H1 (cell line): ENCODE results near the gene SLC44A1. TPM values are rescaled to one million over a fixed set of nuclear protein-coding genes. Genes with fewer than 3 reads are reported as not detected.

Source experiments
- CTCF ChIA-PET: fragments of 300-600 bp; sonication (Branson Sonifier 250); formaldehyde crosslinking; loops from one replicate; lab custom pipeline; 2021; ENCODE audit not compliant: partially characterized antibody; lab: Charles Lee
- POLR2A ChIA-PET: fragments of 300-600 bp; sonication (Branson Sonifier 250); formaldehyde crosslinking; loops from one replicate; lab custom pipeline; 2021; ENCODE audit warnings: inconsistent platforms; ENCODE audit not compliant: partially characterized antibody; lab: Charles Lee
- DNase-seq, 2 experiments: peaks; one replicate each; pipeline versions ENCODE4 v3.0.0 to v3.0.0-alpha.2; 2010 to 2022; ENCODE audit warnings: low spot score in 2 of 2, low read depth in 1 of 2, mixed read lengths in 1 of 2
- FAIRE-seq: peaks from 2 replicates; lab custom pipeline; 2011; peaks lifted over from hg19 to GRCh38; lab: Jason Lieb, UNC
- H2AFZ ChIP-seq: 2 replicates; pipeline ENCODE4 v1.8.1; 2012; ENCODE audit warnings: low read length, inconsistent platforms
- H2AK5ac ChIP-seq: 2 replicates; pipeline ENCODE4 v1.6.1; 2013; ENCODE audit warnings: low read depth, low read length
- H2BK120ac ChIP-seq: replicated peaks from 2 replicates; pipeline ENCODE3; 2013; ENCODE audit warnings: low read depth, low read length, inconsistent platforms
- H2BK12ac ChIP-seq: 2 replicates; pipeline ENCODE4 v1.6.1; 2013; ENCODE audit warnings: low read depth, low read length
- H2BK15ac ChIP-seq: 2 replicates; pipeline ENCODE4 v1.6.1; 2013; ENCODE audit warnings: low read length
- H2BK20ac ChIP-seq: 2 replicates; pipeline ENCODE4 v1.6.1; 2013; ENCODE audit warnings: low read length
- H2BK5ac ChIP-seq: 2 replicates; pipeline ENCODE4 v1.6.1; 2013; ENCODE audit warnings: low read depth, low read length
- H3K14ac ChIP-seq: 2 replicates; pipeline ENCODE4 v1.6.1; 2013; ENCODE audit warnings: inconsistent platforms; ENCODE audit not compliant: insufficient read length
- H3K18ac ChIP-seq: 2 replicates; pipeline ENCODE4 v1.6.1; 2013; ENCODE audit warnings: low read length; ENCODE audit errors: extremely low read depth
- H3K23ac ChIP-seq: 2 replicates; pipeline ENCODE4 v1.6.1; 2013; ENCODE audit warnings: inconsistent platforms; ENCODE audit not compliant: insufficient read length
- H3K23me2 ChIP-seq: 2 replicates; pipeline ENCODE4 v1.6.1; 2013; ENCODE audit warnings: low read depth, low read length
- H3K27ac ChIP-seq: 2 replicates; pipeline ENCODE4 v1.6.1; 2011; ENCODE audit warnings: low read depth, low read length, inconsistent platforms
- H3K27me3 ChIP-seq, 4 experiments: replicated peaks in 1 of 4; 1 replicate in 1 of 4; 2 replicates in 3 of 4; pipeline versions ENCODE4 v1.6.1 to v1.8.1; 2011 to 2013; ENCODE audit warnings: low read length in 3 of 4, mild to moderate bottlenecking in 3 of 4, inconsistent platforms in 2 of 4, mixed read lengths in 2 of 4, moderate library complexity in 1 of 4; ENCODE audit not compliant: control insufficient read depth in 3 of 4, insufficient read depth in 3 of 4; ENCODE audit errors: extremely low read depth in 1 of 4
- H3K36me3 ChIP-seq, 4 experiments: 2 replicates each; pipeline versions ENCODE4 v1.6.1 to v1.8.1; 2011 to 2013; ENCODE audit warnings: mild to moderate bottlenecking in 4 of 4, low read length in 3 of 4, moderate library complexity in 2 of 4, control low read depth in 1 of 4, inconsistent platforms in 1 of 4; ENCODE audit not compliant: insufficient read depth in 4 of 4, control insufficient read depth in 2 of 4
- H3K4ac ChIP-seq: replicated peaks from 2 replicates; pipeline ENCODE3; 2013; ENCODE audit warnings: low read length, low read depth, mixed read lengths, inconsistent platforms; ENCODE audit not compliant: insufficient read length
- H3K4me1 ChIP-seq, 4 experiments: replicated peaks in 1 of 4; 1 replicate in 1 of 4; 2 replicates in 3 of 4; pipeline versions ENCODE4 v1.6.1 to v1.8.1; 2011 to 2013; ENCODE audit warnings: low read length in 3 of 4, inconsistent platforms in 2 of 4, mixed read lengths in 1 of 4; ENCODE audit not compliant: insufficient read depth in 4 of 4, control insufficient read depth in 3 of 4
- H3K4me2 ChIP-seq, 2 experiments: 2 replicates each; pipeline versions ENCODE4 v1.6.1 to v1.8.1; 2011 to 2013; ENCODE audit warnings: low read depth in 2 of 2, low read length in 2 of 2, control low read depth in 1 of 2, inconsistent platforms in 1 of 2, mild to moderate bottlenecking in 1 of 2; ENCODE audit not compliant: insufficient read depth in 1 of 2
- H3K4me3 ChIP-seq, 4 experiments: fragments of 200-600, 300-600 bp in 1 of 4; sonication (generic), shearing (Covaris generic), sonication (Bioruptor Twin) in 1 of 4; 2 replicates each; pipeline versions ENCODE4 v1.5.1 to v1.8.1; 2011 to 2016; ENCODE audit warnings: low read length in 4 of 4, low read depth in 3 of 4, control low read depth in 2 of 4, inconsistent platforms in 2 of 4, mild to moderate bottlenecking in 2 of 4, mixed read lengths in 1 of 4, moderate library complexity in 1 of 4; ENCODE audit not compliant: insufficient read depth in 2 of 4; ENCODE audit errors: extremely low read depth in 1 of 4
- H3K56ac ChIP-seq: replicated peaks from 2 replicates; pipeline ENCODE3; 2013; ENCODE audit warnings: low read depth, mild to moderate bottlenecking, mixed read lengths, low read length, inconsistent platforms; ENCODE audit not compliant: insufficient read length
- H3K79me1 ChIP-seq: 2 replicates; pipeline ENCODE4 v1.6.1; 2013; ENCODE audit warnings: low read depth, low read length, control low read depth
- H3K79me2 ChIP-seq, 2 experiments: 2 replicates each; pipeline versions ENCODE4 v1.6.1 to v1.8.1; 2012 to 2013; ENCODE audit warnings: low read length in 2 of 2, mild to moderate bottlenecking in 2 of 2, inconsistent platforms in 1 of 2; ENCODE audit not compliant: insufficient read depth in 2 of 2, control insufficient read depth in 1 of 2
- H3K9ac ChIP-seq, 4 experiments: replicated peaks in 1 of 4; 1 replicate in 1 of 4; 2 replicates in 3 of 4; pipeline versions ENCODE4 v1.6.1 to v1.8.1; 2011 to 2013; ENCODE audit warnings: low read depth in 3 of 4, low read length in 3 of 4, control low read depth in 2 of 4, mild to moderate bottlenecking in 2 of 4, moderate library complexity in 2 of 4, inconsistent platforms in 1 of 4; ENCODE audit errors: extremely low read depth in 1 of 4
- H3K9me3 ChIP-seq, 2 experiments: 2 replicates each; pipeline versions ENCODE4 v1.6.1 to v1.8.1; 2012 to 2013; ENCODE audit warnings: mild to moderate bottlenecking in 2 of 2, moderate library complexity in 2 of 2, control low read depth in 1 of 2, inconsistent platforms in 1 of 2, low read depth in 1 of 2, low read length in 1 of 2, mixed read lengths in 1 of 2; ENCODE audit not compliant: insufficient read depth in 2 of 2
- H4K20me1 ChIP-seq, 2 experiments: replicated peaks in 1 of 2; 2 replicates each; pipeline versions ENCODE3 to v1.8.1; 2011 to 2013; ENCODE audit warnings: inconsistent platforms in 2 of 2, low read length in 2 of 2, mild to moderate bottlenecking in 1 of 2; ENCODE audit not compliant: insufficient read depth in 2 of 2, control insufficient read depth in 1 of 2
- H4K5ac ChIP-seq: 2 replicates; pipeline ENCODE4 v1.6.1; 2013; ENCODE audit warnings: low read length, low read depth, mixed read lengths, inconsistent platforms; ENCODE audit not compliant: insufficient read length
- H4K8ac ChIP-seq: 2 replicates; pipeline ENCODE4 v1.8.0; 2013; ENCODE audit warnings: mild to moderate bottlenecking, moderate library complexity, low read length, inconsistent platforms; ENCODE audit not compliant: insufficient read depth; ENCODE audit errors: extremely low read depth
- H4K91ac ChIP-seq: replicated peaks from 2 replicates; pipeline ENCODE3; 2013; ENCODE audit warnings: low read length, mixed read lengths, inconsistent platforms; ENCODE audit not compliant: insufficient read length
- BACH1 ChIP-seq: IDR thresholded peaks from 2 replicates; pipeline ENCODE4 v1.6.1; 2012; ENCODE audit warnings: low read length, improper control_type of control experiment
- BCL11A ChIP-seq, 2 experiments: IDR thresholded peaks; one replicate each; pipeline ENCODE4 v1.6.1; 2011; ENCODE audit warnings: low read depth in 2 of 2, low read length in 2 of 2, mild to moderate bottlenecking in 2 of 2
- CHD1 ChIP-seq: IDR thresholded peaks from 2 replicates; pipeline ENCODE4 v1.6.1; 2012; ENCODE audit warnings: low read depth, low read length, improper control_type of control experiment
- EZH2 ChIP-seq: fragments of 200-600 bp; sonication (generic); IDR thresholded peaks from 2 replicates; pipeline ENCODE4 v1.7.1; 2012; ENCODE audit warnings: low read depth, mild to moderate bottlenecking, moderate library complexity, low read length, inconsistent platforms; ENCODE audit not compliant: severe bottlenecking
- HDAC6 ChIP-seq: IDR thresholded peaks from one replicate; pipeline ENCODE4 v1.7.1; 2012; ENCODE audit warnings: low read depth, mild to moderate bottlenecking, inconsistent platforms, low read length, moderate library complexity
- JUN ChIP-seq: IDR thresholded peaks from 2 replicates; pipeline ENCODE4 v1.6.1; 2011; ENCODE audit warnings: low read depth, mild to moderate bottlenecking, improper control_type of control experiment, low read length
- POU5F1 ChIP-seq: IDR thresholded peaks from 2 replicates; pipeline ENCODE4 v1.6.1; 2011; ENCODE audit warnings: low read depth, mild to moderate bottlenecking, low read length, moderate library complexity
- SIX5 ChIP-seq: IDR thresholded peaks from 2 replicates; pipeline ENCODE4 v1.6.1; 2011; ENCODE audit warnings: mild to moderate bottlenecking, low read depth, low read length
- WGBS, 2 experiments: shearing (Covaris generic) in 1 of 2; methylation state at CpG; one replicate each; pipeline versions ENCODE4 v1.1.6 to v1.1.7; 2013 to 2015; ENCODE audit warnings: low lambda C conversion rate in 2 of 2, mixed read lengths in 2 of 2, inconsistent platforms in 1 of 2, low coverage in 1 of 2, missing lambda C conversion rate in 1 of 2; ENCODE audit not compliant: insufficient replicate concordance in 2 of 2, insufficient coverage in 1 of 2, insufficient read length in 1 of 2; ENCODE audit errors: extremely low coverage in 1 of 2, missing lambda C conversion rate in 1 of 2; 5-methylcytosine and 5-hydroxymethylcytosine counted together
- polyA plus RNA-seq, 7 experiments: library from polyadenylated mRNA; depleted of rRNA in 3 of 7; stranded (reverse) in 5 of 7; unstranded in 2 of 7; fragments of >200 nt in 5 of 7; fragments of 200-250 nt in 2 of 7; gene quantifications; 1 replicate in 5 of 7; 2 replicates in 1 of 7; 4 replicates in 1 of 7; pipeline versions ENCODE4 v1.2.1 to v1.2.3, GENCODE V29; 2011 to 2013; ENCODE audit warnings: missing spikeins in 2 of 7, mixed read lengths in 2 of 7
- total RNA-seq: library from RNA; stranded (reverse); fragmentation: NEBNext Ultra II Directional; extraction: Animal tissue kit (Norgen Biotek cat#: 25700); gene quantifications from 2 replicates; pipeline ENCODE4 v1.2.1, GENCODE V29; 2021
- TF ChIP-seq, protein P1 (sequence below): IDR thresholded peaks from 2 replicates; pipeline ENCODE4 v1.6.1; 2012; ENCODE audit warnings: inconsistent platforms

The SLC44A1 gene
- total and polyA plus RNA-seq, 2 of the 8 experiments (the other 6 are each of a cell fraction or from before 2014, with no cell fraction given) = 30.5 to 71.2 TPM

DNA sequence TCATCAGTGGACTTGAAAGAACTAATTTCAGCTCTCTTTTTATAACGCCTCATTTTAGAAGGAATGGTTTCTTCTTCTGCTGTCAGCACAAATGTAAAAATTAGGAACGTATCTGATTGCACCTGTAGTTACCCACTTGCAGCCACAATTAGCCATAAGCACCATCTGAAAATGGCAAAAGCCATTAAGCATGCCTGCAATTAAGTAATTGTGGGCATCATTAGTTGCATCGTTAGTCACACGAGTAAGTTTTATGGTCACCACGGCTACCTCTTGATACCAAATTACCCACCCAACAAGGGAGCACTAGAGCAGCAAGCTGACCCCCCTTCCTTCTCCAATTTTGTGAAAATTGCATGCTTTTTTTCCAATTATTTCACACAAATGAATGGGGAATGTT, 25.8 kb upstream of the SLC44A1 start:
- Histone ChIP-seq H2BK12ac (no peak overlapping the region), H3K4me1 (peaks cover 0 to 13% (median 4%) of the 10 kb centered on the region in 4 experiments; a peak in 2 of 7 replicates), H3K9ac (no peak overlapping the region), H3K36me3 (no peaks in the 10 kb centered on the region), H2BK120ac (no peak overlapping the region), H2AK5ac (no peak overlapping the region), H3K4me3 (no peak overlapping the region), H3K56ac (no peak overlapping the region), H4K8ac (no peak overlapping the region), H3K14ac (no peak overlapping the region), H3K23ac (no peak overlapping the region), H3K27ac (no peak overlapping the region), H3K23me2 (no peaks in the 10 kb centered on the region), H3K18ac (no peak overlapping the region), H2BK15ac (no peak overlapping the region), H3K9me3 (peaks cover 1 to 3% of the 10 kb centered on the region in 2 experiments; a peak in 1 of 4 replicates), H2AFZ (no peak overlapping the region), H2BK5ac (no peak overlapping the region), H4K20me1 (no peaks in the 10 kb centered on the region), H3K4me2 (no peak overlapping the region), H4K91ac (no peak overlapping the region), H4K5ac (no peak overlapping the region), H3K27me3 (no peaks in the 10 kb centered on the region; a peak in 1 of 7 replicates), H3K4ac (no peak overlapping the region), H3K79me2 (no peaks in the 10 kb centered on the region), H3K79me1 (no peaks in the 10 kb centered on the region), H2BK20ac (no peak overlapping the region)
- ChIA-PET CTCF (interaction anchor here (3.8 kb wide), 1 partner anchor 11 kb away, joined by 15 read pairs; no protein-coding TSS in a partner anchor), POLR2A (interaction anchor here (0.8 kb wide), 1 partner anchor 245 kb away, joined by 4 read pairs; no protein-coding TSS in a partner anchor)
- WGBS, 2 experiments = 88% methylated on average over 5 of the region's 5 CpGs; no CpG with 5 or more reads in 1 of the 2 experiments
- no peak for DNase-seq
- TF ChIP-seq EZH2 (no peak), CHD1 (no peak), BACH1 (no peak), SIX5 (no peak), POU5F1 (no peak), HDAC6 (no peak), BCL11A (IDR thresholded peaks at IDR 0.05; ENCODE audit: low read depth in 2 of 2, low read length in 2 of 2) (no peak), JUN (no peak)
- TF ChIP-seq, protein P1, sequence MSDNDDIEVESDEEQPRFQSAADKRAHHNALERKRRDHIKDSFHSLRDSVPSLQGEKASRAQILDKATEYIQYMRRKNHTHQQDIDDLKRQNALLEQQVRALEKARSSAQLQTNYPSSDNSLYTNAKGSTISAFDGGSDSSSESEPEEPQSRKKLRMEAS = no peak
- no peak for FAIRE-seq
